H9 (cell line): ENCODE measurements around the gene ZNF621. TPM values are rescaled to one million over a fixed set of nuclear protein-coding genes. Genes with fewer than 3 reads are reported as not detected.

ENCODE experiments used
- DNase-seq: peaks from one replicate; pipeline ENCODE4 v3.0.0-alpha.2; 2017
- H2AFZ ChIP-seq: one replicate; pipeline ENCODE4 v1.6.1; 2013; ENCODE audit warnings: mild to moderate bottlenecking, low read length, control low read depth, moderate library complexity
- H2AK5ac ChIP-seq: 2 replicates; pipeline ENCODE4 v1.6.1; 2013; ENCODE audit warnings: low read length, control low read depth, mixed read lengths; ENCODE audit not compliant: insufficient read length
- H2BK120ac ChIP-seq: one replicate; pipeline ENCODE4 v1.6.1; 2013; ENCODE audit warnings: low read depth, mild to moderate bottlenecking, low read length, control low read depth, inconsistent platforms; ENCODE audit not compliant: poor library complexity, severe bottlenecking
- H2BK12ac ChIP-seq: 2 replicates; pipeline ENCODE4 v1.6.1; 2013; ENCODE audit warnings: low read length, control low read depth, mixed read lengths, low read depth; ENCODE audit not compliant: insufficient read length
- H2BK15ac ChIP-seq: 2 replicates; pipeline ENCODE4 v1.6.1; 2013; ENCODE audit warnings: low read depth, low read length, control low read depth
- H2BK20ac ChIP-seq: one replicate; pipeline ENCODE4 v1.6.1; 2013; ENCODE audit warnings: low read depth, mild to moderate bottlenecking, low read length, control low read depth, inconsistent platforms; ENCODE audit not compliant: poor library complexity, severe bottlenecking
- H2BK5ac ChIP-seq: 2 replicates; pipeline ENCODE4 v1.6.1; 2013; ENCODE audit warnings: low read length, control low read depth, mixed read lengths; ENCODE audit not compliant: insufficient read length
- H3K14ac ChIP-seq: 2 replicates; pipeline ENCODE4 v1.6.1; 2013; ENCODE audit warnings: low read length, control low read depth; ENCODE audit not compliant: insufficient read depth
- H3K18ac ChIP-seq: 2 replicates; pipeline ENCODE4 v1.6.1; 2013; ENCODE audit warnings: low read depth, mild to moderate bottlenecking, mixed read lengths, low read length, control low read depth; ENCODE audit not compliant: insufficient read length
- H3K23ac ChIP-seq: 2 replicates; pipeline ENCODE4 v1.6.1; 2013; ENCODE audit warnings: low read length, control low read depth, mixed read lengths, low read depth; ENCODE audit not compliant: insufficient read length
- H3K23me2 ChIP-seq: 2 replicates; pipeline ENCODE4 v1.6.1; 2013; ENCODE audit warnings: low read depth, mild to moderate bottlenecking, mixed read lengths, low read length, control low read depth; ENCODE audit not compliant: insufficient read length, poor library complexity, severe bottlenecking
- H3K27ac ChIP-seq: 2 replicates; pipeline ENCODE4 v1.5.1; 2013; ENCODE audit warnings: low read length, control low read depth, mixed read lengths, low read depth; ENCODE audit not compliant: insufficient read length
- H3K27me3 ChIP-seq: 2 replicates; pipeline ENCODE4 v1.6.1; 2013; ENCODE audit warnings: low read length, control low read depth, inconsistent platforms; ENCODE audit not compliant: insufficient read depth
- H3K4ac ChIP-seq: 2 replicates; pipeline ENCODE4 v1.6.1; 2013; ENCODE audit warnings: low read depth, mild to moderate bottlenecking, control low read depth, inconsistent platforms, low read length, moderate library complexity
- H3K4me1 ChIP-seq: 2 replicates; pipeline ENCODE4 v1.6.1; 2013; ENCODE audit warnings: low read length, control low read depth, inconsistent platforms; ENCODE audit not compliant: insufficient read depth
- H3K4me2 ChIP-seq: 2 replicates; pipeline ENCODE4 v1.6.1; 2013; ENCODE audit warnings: low read length, control low read depth, mixed read lengths; ENCODE audit not compliant: insufficient read length, insufficient read depth
- H3K56ac ChIP-seq: 2 replicates; pipeline ENCODE4 v1.6.1; 2013; ENCODE audit warnings: low read depth, mild to moderate bottlenecking, mixed read lengths, low read length, control low read depth; ENCODE audit not compliant: insufficient read length
- H3K79me1 ChIP-seq: 2 replicates; pipeline ENCODE4 v1.6.1; 2013; ENCODE audit warnings: low read depth, mild to moderate bottlenecking, moderate library complexity, low read length, control low read depth, inconsistent platforms; ENCODE audit not compliant: insufficient read depth, poor library complexity, severe bottlenecking
- H3K79me2 ChIP-seq: 2 replicates; pipeline ENCODE4 v1.6.1; 2013; ENCODE audit warnings: low read length, control low read depth, inconsistent platforms; ENCODE audit not compliant: insufficient read depth
- H3K9ac ChIP-seq: 2 replicates; pipeline ENCODE4 v1.6.1; 2013; ENCODE audit warnings: low read length, control low read depth, mixed read lengths; ENCODE audit not compliant: insufficient read length; ENCODE audit errors: extremely low read depth
- H3K9me3 ChIP-seq: one replicate; pipeline ENCODE4 v1.6.1; 2013; ENCODE audit warnings: low read depth, low read length, inconsistent platforms; ENCODE audit not compliant: control insufficient read depth
- H3T11ph ChIP-seq: one replicate; pipeline ENCODE4 v1.6.1; 2013; ENCODE audit warnings: mild to moderate bottlenecking, low read length, control low read depth, inconsistent platforms
- H4K20me1 ChIP-seq: one replicate; pipeline ENCODE4 v1.6.1; 2013; ENCODE audit not compliant: control insufficient read depth, insufficient read length, insufficient read depth
- H4K5ac ChIP-seq: 2 replicates; pipeline ENCODE4 v1.6.1; 2013; ENCODE audit warnings: low read depth, mild to moderate bottlenecking, mixed read lengths, low read length, control low read depth; ENCODE audit not compliant: insufficient read length
- H4K8ac ChIP-seq: replicated peaks from 2 replicates; pipeline ENCODE4 v1.6.1; 2013; ENCODE audit warnings: low read length, control low read depth, mixed read lengths, low read depth; ENCODE audit not compliant: insufficient read length
- H4K91ac ChIP-seq: 2 replicates; pipeline ENCODE4 v1.6.1; 2013; ENCODE audit warnings: low read depth, mild to moderate bottlenecking, moderate library complexity, mixed read lengths, low read length, control low read depth; ENCODE audit not compliant: insufficient read length
- H3K27ac Mint-ChIP-seq, 3 experiments: 2 replicates in 2 of 3; 3 replicates in 1 of 3; pipeline ENCODE4 v1.8.0; 2020 to 2021; ENCODE audit warnings: mixed read lengths in 3 of 3, mild to moderate bottlenecking in 1 of 3, moderate library complexity in 1 of 3
- H3K27me3 Mint-ChIP-seq: 2 replicates; pipeline ENCODE4 v1.8.0; 2021; ENCODE audit warnings: low read depth, mild to moderate bottlenecking, moderate library complexity, mixed read lengths
- H3K36me3 Mint-ChIP-seq, 3 experiments: 2 replicates in 2 of 3; 3 replicates in 1 of 3; pipeline ENCODE4 v1.8.0; 2020 to 2021; ENCODE audit warnings: low read depth in 3 of 3, mixed read lengths in 3 of 3; ENCODE audit not compliant: insufficient read depth in 1 of 3
- H3K4me1 Mint-ChIP-seq, 2 experiments: 2 replicates each; pipeline ENCODE4 v1.8.0; 2020; ENCODE audit warnings: mixed read lengths in 2 of 2
- H3K4me3 Mint-ChIP-seq, 2 experiments: 2 replicates in 1 of 2; 3 replicates in 1 of 2; pipeline ENCODE4 v1.8.0; 2020 to 2021; ENCODE audit warnings: mild to moderate bottlenecking in 2 of 2, mixed read lengths in 2 of 2, moderate library complexity in 1 of 2
- H3K9me3 Mint-ChIP-seq, 2 experiments: 2 replicates in 1 of 2; 3 replicates in 1 of 2; pipeline ENCODE4 v1.8.0; 2020; ENCODE audit warnings: mild to moderate bottlenecking in 2 of 2, mixed read lengths in 2 of 2, moderate library complexity in 1 of 2
- total RNA-seq: library from RNA; stranded (reverse); gene quantifications from 2 replicates; pipeline ENCODE4 v1.2.1, GENCODE V29; 2021
- TF ChIP-seq, protein P1 (sequence below): fragments of 200-600 bp; sonication (generic); conservative IDR thresholded peaks from 3 replicates; pipeline ENCODE4 v1.8.0; 2021; ENCODE audit warnings: antibody characterized with exemption, mild to moderate bottlenecking

Gene ZNF621
- total RNA-seq, 1 experiment from 2014 or later = 23.8 TPM

DNA sequence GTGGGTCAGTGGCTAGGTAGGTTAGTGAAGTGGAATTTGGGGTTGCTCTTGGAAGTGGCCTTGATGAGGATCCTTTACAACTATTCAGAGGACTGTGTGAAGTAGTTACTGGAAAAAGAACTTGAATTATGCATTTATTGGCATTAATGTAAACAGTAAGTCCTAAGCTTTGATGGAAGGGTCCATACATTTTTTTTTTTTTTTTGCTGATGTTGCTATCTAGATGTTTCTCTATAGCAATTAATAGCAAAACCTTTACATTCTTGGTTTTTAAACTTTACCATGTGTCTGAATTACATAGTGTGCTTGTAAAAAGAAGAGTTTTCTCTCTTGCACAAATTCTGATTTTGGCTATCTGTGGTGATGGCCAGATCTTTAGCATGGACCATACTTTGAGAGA is 9.5 kb downstream of the ZNF621 start:
- H4K91ac ChIP-seq = no peak overlapping the region
- H2BK12ac ChIP-seq = no peak overlapping the region
- no peaks in the 10 kb centered on the region for H3K23me2 ChIP-seq
- H2AK5ac ChIP-seq = no peak overlapping the region
- Mint-ChIP-seq H3K4me3 (no peak overlapping the region), H3K36me3 (peaks cover 80 to 89% (median 87%) of the 10 kb centered on the region in 3 experiments), H3K4me1 (no peaks in the 10 kb centered on the region; a peak in 1 of 4 replicates), H3K9me3 (peaks cover 24 to 27% of the 10 kb centered on the region in 2 experiments), H3K27me3 (no peaks in the 10 kb centered on the region), H3K27ac (no peak overlapping the region)
- no peak overlapping the region for H3K56ac ChIP-seq
- no peak for DNase-seq
- no peak overlapping the region for H3K27ac ChIP-seq
- no peak overlapping the region for H2AFZ ChIP-seq
- H3K9ac ChIP-seq = no peak overlapping the region
- H3K4ac ChIP-seq = no peak overlapping the region
- H3K9me3 ChIP-seq = peaks cover 13% of the 10 kb centered on the region
- no peak overlapping the region for H2BK20ac ChIP-seq
- H3K27me3 ChIP-seq = no peaks in the 10 kb centered on the region
- H3K14ac ChIP-seq = no peak overlapping the region
- TF ChIP-seq, protein P1, sequence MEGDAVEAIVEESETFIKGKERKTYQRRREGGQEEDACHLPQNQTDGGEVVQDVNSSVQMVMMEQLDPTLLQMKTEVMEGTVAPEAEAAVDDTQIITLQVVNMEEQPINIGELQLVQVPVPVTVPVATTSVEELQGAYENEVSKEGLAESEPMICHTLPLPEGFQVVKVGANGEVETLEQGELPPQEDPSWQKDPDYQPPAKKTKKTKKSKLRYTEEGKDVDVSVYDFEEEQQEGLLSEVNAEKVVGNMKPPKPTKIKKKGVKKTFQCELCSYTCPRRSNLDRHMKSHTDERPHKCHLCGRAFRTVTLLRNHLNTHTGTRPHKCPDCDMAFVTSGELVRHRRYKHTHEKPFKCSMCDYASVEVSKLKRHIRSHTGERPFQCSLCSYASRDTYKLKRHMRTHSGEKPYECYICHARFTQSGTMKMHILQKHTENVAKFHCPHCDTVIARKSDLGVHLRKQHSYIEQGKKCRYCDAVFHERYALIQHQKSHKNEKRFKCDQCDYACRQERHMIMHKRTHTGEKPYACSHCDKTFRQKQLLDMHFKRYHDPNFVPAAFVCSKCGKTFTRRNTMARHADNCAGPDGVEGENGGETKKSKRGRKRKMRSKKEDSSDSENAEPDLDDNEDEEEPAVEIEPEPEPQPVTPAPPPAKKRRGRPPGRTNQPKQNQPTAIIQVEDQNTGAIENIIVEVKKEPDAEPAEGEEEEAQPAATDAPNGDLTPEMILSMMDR = no peak
- no peaks in the 10 kb centered on the region for H3K79me1 ChIP-seq
- H3K4me2 ChIP-seq = no peak overlapping the region
- H2BK15ac ChIP-seq = no peak overlapping the region
- H3K4me1 ChIP-seq = no peaks in the 10 kb centered on the region
- no peak overlapping the region for H4K5ac ChIP-seq
- H2BK120ac ChIP-seq = no peak overlapping the region
- no peak overlapping the region for H2BK5ac ChIP-seq
- H3T11ph ChIP-seq = no peak overlapping the region
- H4K8ac ChIP-seq = no peak overlapping the region
- H3K23ac ChIP-seq = no peak overlapping the region
- no peaks in the 10 kb centered on the region for H3K79me2 ChIP-seq
- no peaks in the 10 kb centered on the region for H4K20me1 ChIP-seq
- no peak overlapping the region for H3K18ac ChIP-seq
